ENCODE measurements around the gene SLC25A3. TPM values are rescaled to one million over a fixed set of nuclear protein-coding genes. Genes with fewer than 3 reads are reported as not detected.
A peak's percentile ranks its signal among the peaks of the same experiment; 100 is the strongest.

The SLC25A3 gene
- total and polyA plus RNA-seq, 2 of the 13 experiments (the other 11 are each of a cell fraction or from before 2014, with no cell fraction given) = 292 to 829 TPM

GRCh38 chr12:98637068-98637467 lies 43.6 kb downstream of the SLC25A3 start:
- intact Hi-C loops (cut with micrococcal nuclease; ENCODE audit: unreplicated experiment) = no loop called here

More at GRCh38 chr12:98637068-98637467, 43.6 kb downstream of the SLC25A3 start:
- BruUV-seq (replicated peaks) = no TSS peak
- in situ Hi-C loops (cut with HindIII; ENCODE audit: extremely low pct_ligation_motif_present, low pct_unique_long_range_greater_than_20kb) = no loop called here
- Histone ChIP-seq H3K79me2 (ENCODE audit: insufficient read depth, low read length) (peaks cover 54% of the 10 kb centered on the region), H4K20me1 (ENCODE audit: insufficient read depth, low read length) (no peaks in the 10 kb centered on the region; the same call in 1 of the 2 replicates), H3K4me1 (ENCODE audit: insufficient read depth, low read length) (peaks cover 47% of the 10 kb centered on the region), H2AFZ (ENCODE audit: low read length) (no peak overlapping the region), H3K27ac (ENCODE audit: extremely low read length, insufficient read depth, low read length) (no peak overlapping the region), H3K27me3 (ENCODE audit: control insufficient read depth in 1 of 2, insufficient read depth in 2 of 2, low read length in 2 of 2) (no peaks in the 10 kb centered on the region), H3K9ac (ENCODE audit: insufficient read depth, low read depth, low read length) (no peak overlapping the region), H3K4me3 (replicated peaks in 1 of 3; ENCODE audit: insufficient read depth in 1 of 3, low read depth in 2 of 3, low read length in 3 of 3) (no peak overlapping the region), H3K36me3 (replicated peaks in 1 of 2; ENCODE audit: control insufficient read depth in 1 of 2, insufficient read depth in 2 of 2, low read length in 2 of 2) (peaks cover 4 to 21% of the 10 kb centered on the region in 2 experiments; a peak in 3 of 5 replicates), H3K4me2 (ENCODE audit: low read depth, low read length) (no peak overlapping the region), H3K9me3 (ENCODE audit: low read length) (no peaks in the 10 kb centered on the region)
- ATAC-seq (no peak), DNase-seq (ENCODE audit: low spot score) (no peak), FAIRE-seq (no peak)
- WGBS (ENCODE audit: low lambda C conversion rate) = 97% methylated on average over 2 of the region's 2 CpGs
- POLR2A ChIA-PET = no interaction called here
- TF ChIP-seq MAFK (conservative IDR thresholded peaks at IDR 0.05 in 1 of 2, IDR thresholded peaks at IDR 0.05 in 1 of 2; ENCODE audit: low read length in 2 of 2) (peak; percentile 93 to 98), MAFF (IDR thresholded peaks at IDR 0.05; ENCODE audit: low read depth, low read length) (peak; percentile 96), YEATS2 (CRISPR knock-in tag; IDR thresholded peaks at IDR 0.05; ENCODE audit: borderline replicate concordance) (no peak), NCOA1 (CRISPR knock-in tag; IDR thresholded peaks at IDR 0.05) (no peak), AKAP8 (CRISPR knock-in tag; IDR thresholded peaks at IDR 0.05) (no peak), HCFC1 (IDR thresholded peaks at IDR 0.05; ENCODE audit: low read depth, low read length) (no peak), NFKBIZ (CRISPR knock-in tag; IDR thresholded peaks at IDR 0.05) (no peak), ZNF512 (CRISPR knock-in tag; IDR thresholded peaks at IDR 0.05) (no peak), RELA (CRISPR knock-in tag; IDR thresholded peaks at IDR 0.05) (no peak), ZMYM2 (CRISPR knock-in tag; IDR thresholded peaks at IDR 0.05) (no peak), ZNF263 (CRISPR knock-in tag; IDR thresholded peaks at IDR 0.05) (no peak), ZNF670 (CRISPR knock-in tag; IDR thresholded peaks at IDR 0.05; ENCODE audit: borderline replicate concordance) (no peak), MXD1 (CRISPR knock-in tag; IDR thresholded peaks at IDR 0.05) (no peak)
- CTCF ChIA-PET (ENCODE audit: low intra/inter-chr PET ratio, low total read pairs) = no interaction called here

All from HepG2 (cell line).